Spinal cord (tissue), 10 donors: ENCODE measurements around the gene MTFR1L. TPM values are rescaled to one million over a fixed set of nuclear protein-coding genes. Genes with fewer than 3 reads are reported as not detected.
A peak's percentile ranks its signal among the peaks of the same experiment; 100 is the strongest.

Experiments
- DNase-seq, 6 donors: peaks; one replicate each; pipeline versions ENCODE4 v3.0.0 to v3.0.0-alpha.2; 2013 to 2015; ENCODE audit warnings: low spot score in 6 of 6, low read depth in 4 of 6
- H3K27ac ChIP-seq: one replicate; pipeline ENCODE4 v1.5.1; 2013; ENCODE audit warnings: low read depth, low read length, control low read depth
- H3K27me3 ChIP-seq: one replicate; pipeline ENCODE4 v1.6.1; 2013; ENCODE audit warnings: low read length; ENCODE audit not compliant: control insufficient read depth, insufficient read depth
- H3K36me3 ChIP-seq: one replicate; pipeline ENCODE4 v1.6.1; 2013; ENCODE audit warnings: low read length; ENCODE audit not compliant: control insufficient read depth, insufficient read depth
- H3K4me1 ChIP-seq: one replicate; pipeline ENCODE4 v1.6.1; 2013; ENCODE audit warnings: low read length; ENCODE audit not compliant: control insufficient read depth, insufficient read depth
- H3K4me3 ChIP-seq: one replicate; pipeline ENCODE4 v1.5.1; 2013; ENCODE audit warnings: low read depth, low read length, control low read depth
- H3K9me3 ChIP-seq: one replicate; pipeline ENCODE4 v1.6.1; 2013; ENCODE audit warnings: low read length; ENCODE audit not compliant: control insufficient read depth, insufficient read depth
- WGBS: methylation state at CpG from one replicate; pipeline ENCODE4 v1.1.5; 2013; ENCODE audit warnings: missing lambda C conversion rate; ENCODE audit not compliant: insufficient coverage; 5-methylcytosine and 5-hydroxymethylcytosine counted together
- polyA plus RNA-seq, 2 donors: library from polyadenylated mRNA; unstranded; fragments of 120-200 nt; gene quantifications; one replicate each; pipeline ENCODE4 v1.2.1, GENCODE V29; 2013; ENCODE audit not compliant: insufficient read length in 2 of 2
- total RNA-seq, 2 donors: library from RNA; depleted of rRNA in 1 of 2; stranded (reverse); fragments of 120-200 nt in 1 of 2; fragments of >200 nt in 1 of 2; gene quantifications; one replicate each; pipeline versions ENCODE4 v1.2.3 to v1.2.4, GENCODE V29; 2013 to 2014
- donor health status: healthy.

The MTFR1L gene
- total and polyA plus RNA-seq, 4 donors: 48.6 to 132 (median 99.7) TPM

DNA sequence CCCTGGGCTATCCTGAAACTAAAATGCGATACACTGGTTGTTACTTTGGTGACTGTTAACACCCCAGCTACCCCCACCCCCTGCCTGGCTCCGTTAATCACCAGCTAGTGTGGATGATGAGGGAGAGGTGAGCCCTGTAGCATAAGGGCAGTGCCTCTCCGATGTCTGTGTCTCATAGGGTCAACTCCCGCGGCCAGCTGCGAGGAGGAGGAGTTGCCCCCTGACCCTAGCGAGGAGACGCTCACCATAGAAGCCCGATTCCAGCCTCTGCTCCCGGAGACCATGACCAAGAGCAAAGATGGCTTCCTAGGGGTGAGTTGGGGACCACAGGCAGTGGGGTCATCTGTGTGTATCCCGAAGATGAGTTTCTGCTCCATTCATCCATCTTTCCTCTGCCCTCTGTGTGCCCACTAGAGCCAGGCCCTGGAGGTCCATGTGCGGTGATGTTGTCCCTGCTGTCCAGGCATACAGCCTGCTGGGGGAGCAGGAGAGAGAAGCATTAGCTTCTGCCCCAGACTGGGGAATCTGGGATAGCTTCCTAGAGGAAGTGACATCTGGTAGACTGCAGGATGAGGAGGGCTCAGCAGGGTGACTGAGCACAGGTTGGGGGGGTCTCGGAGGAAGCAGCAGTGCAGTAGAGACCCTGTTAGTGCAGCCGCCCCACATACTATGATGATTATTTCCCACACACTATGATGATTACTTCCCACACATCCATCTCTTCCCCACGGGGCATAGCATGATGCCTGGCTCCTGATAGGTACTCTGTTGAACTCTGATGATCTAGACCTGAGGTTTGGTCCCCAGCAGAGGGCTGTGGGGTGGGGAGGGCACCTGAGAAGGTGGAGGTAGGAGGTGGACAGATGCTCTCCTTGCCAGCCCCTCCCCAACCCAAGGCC lies 14.5 kb upstream of the MTFR1L start:
- H3K36me3 ChIP-seq: peaks cover 54% of the 10 kb centered on the region

DNA sequence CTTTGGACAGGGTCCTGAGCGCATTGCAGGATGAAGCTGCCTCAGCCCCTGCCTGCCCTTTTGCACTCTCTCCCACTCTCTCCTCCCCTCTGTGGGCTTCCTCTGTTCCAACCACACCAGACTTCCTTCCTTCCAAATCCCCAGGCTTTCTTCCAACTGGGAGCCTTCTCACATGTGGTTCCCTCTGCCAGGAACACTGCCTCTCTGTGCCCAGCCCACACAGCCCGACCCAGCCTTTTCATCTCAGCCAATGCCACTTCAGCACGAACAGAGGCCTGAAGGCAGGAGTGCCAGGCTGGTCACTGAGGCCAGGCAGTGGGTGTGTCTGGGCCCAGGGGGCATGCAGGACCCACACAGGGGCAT lies 13.9 kb upstream of the MTFR1L start:
- Histone ChIP-seq H3K4me3 (no peak overlapping the region), H3K4me1 (peaks cover 50% of the 10 kb centered on the region), H3K27ac (peak overlapping the region; percentile 60), H3K9me3 (no peaks in the 10 kb centered on the region), H3K36me3 (peaks cover 60% of the 10 kb centered on the region), H3K27me3 (no peaks in the 10 kb centered on the region)
- DNase-seq: peak in 1 of 6 donors; percentile 88
- 53% methylated on average over 3 of the region's 3 CpGs for WGBS

More for the DNA sequence above, 14.5 kb upstream of the MTFR1L start:
- Histone ChIP-seq H3K27ac (peak overlapping the region; percentile 60), H3K4me3 (no peak overlapping the region), H3K4me1 (peaks cover 49% of the 10 kb centered on the region), H3K9me3 (no peaks in the 10 kb centered on the region), H3K27me3 (no peaks in the 10 kb centered on the region)
- 53% methylated on average over 8 of the region's 15 CpGs for WGBS
- DNase-seq: no peak

DNA sequence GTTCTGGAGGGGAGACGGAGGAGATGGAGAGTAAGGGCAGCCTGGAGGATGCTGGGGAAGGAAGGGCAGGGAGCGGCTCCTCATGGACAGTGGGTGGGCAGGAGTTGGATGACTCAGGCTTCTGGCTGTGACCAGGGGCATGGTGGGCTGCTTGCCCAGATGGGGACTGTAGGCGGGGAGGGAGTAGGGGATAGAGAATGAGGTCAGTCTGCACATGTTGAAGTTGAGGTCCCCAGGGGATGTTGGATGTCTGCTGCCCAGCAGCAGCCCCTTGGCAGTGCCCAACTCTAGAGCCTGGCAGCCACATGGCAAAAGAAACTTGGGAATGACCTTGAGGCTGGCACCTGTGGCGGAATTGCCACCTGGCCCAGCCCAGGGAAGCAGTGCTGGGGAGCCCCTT lies 13.3 kb upstream of the MTFR1L start:
- no peaks in the 10 kb centered on the region for H3K27me3 ChIP-seq
- peak overlapping the region; percentile 60 for H3K27ac ChIP-seq
- H3K9me3 ChIP-seq: no peaks in the 10 kb centered on the region
- WGBS: 78% methylated on average over 4 of the region's 4 CpGs
- H3K36me3 ChIP-seq: peaks cover 66% of the 10 kb centered on the region
- H3K4me1 ChIP-seq: peaks cover 50% of the 10 kb centered on the region
- peak in 1 of 6 donors; percentile 71 for DNase-seq
- H3K4me3 ChIP-seq: no peak overlapping the region

DNA sequence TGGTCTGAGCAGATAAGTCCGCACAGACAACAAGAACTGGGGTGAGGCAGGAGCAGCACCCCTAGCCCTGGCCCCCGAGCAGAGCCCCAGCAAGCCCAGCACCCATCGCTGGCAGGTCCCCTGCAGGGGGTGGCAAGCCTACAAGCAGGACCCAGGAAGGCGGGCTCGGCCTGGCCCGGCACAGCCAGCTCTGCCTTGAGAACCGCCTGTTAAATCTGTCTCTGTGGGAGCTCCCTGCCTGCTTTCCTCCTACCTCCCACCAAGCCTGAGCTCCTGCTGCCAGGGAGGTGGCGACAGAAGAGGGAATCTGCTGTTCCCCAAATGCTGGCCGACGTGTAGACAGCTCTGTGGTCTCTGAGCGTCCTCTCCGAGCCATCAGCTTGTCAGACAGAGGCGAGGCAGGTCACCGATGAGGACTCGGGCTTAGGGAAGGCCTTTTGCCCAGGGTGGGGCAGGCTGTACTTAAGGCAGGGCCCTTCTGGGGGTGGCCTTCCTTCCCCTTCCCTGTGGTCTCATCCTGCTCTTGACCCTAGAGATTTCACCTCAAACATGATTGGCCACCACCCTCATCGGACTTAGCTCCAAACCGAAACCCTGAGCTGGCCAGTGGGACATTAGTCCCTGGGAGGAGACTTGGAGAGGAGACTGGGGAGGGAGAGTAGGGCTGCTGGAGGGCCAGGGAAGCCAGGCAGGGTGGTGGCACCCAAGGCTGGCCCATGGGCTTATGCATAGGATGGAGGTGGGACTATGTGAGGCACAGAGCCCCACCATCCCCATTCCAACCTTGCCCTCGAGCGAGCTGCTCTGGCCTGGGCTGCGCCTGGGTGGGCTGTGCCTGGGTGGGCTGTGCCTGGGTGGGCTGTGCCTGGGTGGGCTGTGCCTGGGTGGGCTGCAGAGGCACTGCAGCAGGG lies 12.0 kb upstream of the MTFR1L start:
- Histone ChIP-seq H3K27me3 (no peaks in the 10 kb centered on the region), H3K36me3 (peaks cover 79% of the 10 kb centered on the region), H3K4me3 (no peak overlapping the region), H3K27ac (no peak overlapping the region), H3K4me1 (peaks cover 44% of the 10 kb centered on the region), H3K9me3 (no peaks in the 10 kb centered on the region)
- 88% methylated on average over 17 of the region's 20 CpGs for WGBS
- DNase-seq: no peak

DNA sequence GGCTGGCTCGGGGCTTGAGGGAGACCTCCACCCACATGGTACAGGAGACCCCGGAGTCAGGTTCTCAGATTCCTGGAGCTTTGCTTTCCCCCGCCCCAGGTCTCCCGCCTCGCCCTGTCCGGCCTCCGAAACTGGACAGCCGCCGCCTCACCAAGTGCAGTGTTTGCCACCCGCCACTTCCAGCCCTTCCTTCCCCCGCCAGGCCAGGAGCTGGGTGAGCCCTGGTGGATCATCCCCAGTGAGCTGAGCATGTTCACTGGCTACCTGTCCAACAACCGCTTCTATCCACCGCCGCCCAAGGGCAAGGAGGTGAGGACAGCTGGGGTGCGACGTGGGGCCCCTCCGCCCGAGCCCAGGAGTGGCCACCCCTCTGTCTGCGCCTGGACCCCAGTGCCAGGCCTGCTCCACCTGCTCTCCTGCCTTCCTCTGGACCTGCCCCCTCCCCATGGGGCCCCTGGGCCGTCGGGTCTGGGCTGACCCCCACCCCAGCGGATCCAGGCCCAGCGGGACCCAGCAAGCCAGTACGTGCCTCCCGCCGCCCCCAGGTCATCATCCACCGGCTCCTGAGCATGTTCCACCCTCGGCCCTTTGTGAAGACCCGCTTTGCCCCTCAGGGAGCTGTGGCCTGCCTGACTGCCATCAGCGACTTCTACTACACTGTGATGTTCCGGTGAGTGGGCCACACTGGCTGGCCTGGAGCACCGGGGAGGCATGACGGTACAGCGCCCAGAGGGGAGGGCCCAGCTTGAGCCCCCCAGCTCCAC lies 11.1 kb upstream of the MTFR1L start:
- Histone ChIP-seq H3K4me1 (peaks cover 44% of the 10 kb centered on the region), H3K9me3 (no peaks in the 10 kb centered on the region), H3K36me3 (peaks cover 82% of the 10 kb centered on the region), H3K27ac (no peak overlapping the region), H3K27me3 (no peaks in the 10 kb centered on the region), H3K4me3 (no peak overlapping the region)
- DNase-seq: no peak
- 90% methylated on average over 34 of the region's 34 CpGs for WGBS

DNA sequence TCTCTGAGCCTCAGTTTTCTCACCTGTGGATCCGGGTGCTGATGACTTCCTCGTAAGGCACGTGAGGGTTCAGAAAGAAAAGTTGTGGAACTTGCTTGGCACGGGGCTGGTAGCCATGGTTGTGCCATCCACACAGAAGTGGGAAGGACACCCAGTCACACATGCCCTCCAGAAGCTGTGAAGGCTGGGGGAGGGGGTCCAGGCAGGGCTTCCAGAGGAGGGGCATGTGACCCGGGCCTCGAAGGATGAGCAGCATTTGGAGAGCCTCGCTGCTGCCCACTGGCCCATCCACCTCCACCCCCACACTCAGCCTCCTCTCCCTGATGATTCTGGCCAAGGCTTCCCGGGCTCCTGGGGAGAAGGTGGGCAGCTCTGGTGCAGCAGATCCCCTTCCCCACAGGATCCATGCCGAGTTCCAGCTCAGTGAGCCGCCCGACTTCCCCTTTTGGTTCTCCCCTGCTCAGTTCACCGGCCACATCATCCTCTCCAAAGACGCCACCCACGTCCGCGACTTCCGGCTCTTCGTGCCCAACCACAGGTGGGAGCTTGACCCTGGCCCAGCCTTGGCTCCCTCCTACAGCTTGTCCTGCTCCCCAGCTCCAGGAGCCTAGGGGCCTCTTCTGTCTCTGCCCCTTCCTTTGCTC lies 10.3 kb upstream of the MTFR1L start:
- DNase-seq: no peak
- H3K4me3 ChIP-seq: no peak overlapping the region
- no peaks in the 10 kb centered on the region for H3K27me3 ChIP-seq
- H3K4me1 ChIP-seq: peaks cover 40% of the 10 kb centered on the region
- peaks cover 90% of the 10 kb centered on the region for H3K36me3 ChIP-seq
- no peak overlapping the region for H3K27ac ChIP-seq
- WGBS: 80% methylated on average over 12 of the region's 18 CpGs
- H3K9me3 ChIP-seq: no peaks in the 10 kb centered on the region

DNA sequence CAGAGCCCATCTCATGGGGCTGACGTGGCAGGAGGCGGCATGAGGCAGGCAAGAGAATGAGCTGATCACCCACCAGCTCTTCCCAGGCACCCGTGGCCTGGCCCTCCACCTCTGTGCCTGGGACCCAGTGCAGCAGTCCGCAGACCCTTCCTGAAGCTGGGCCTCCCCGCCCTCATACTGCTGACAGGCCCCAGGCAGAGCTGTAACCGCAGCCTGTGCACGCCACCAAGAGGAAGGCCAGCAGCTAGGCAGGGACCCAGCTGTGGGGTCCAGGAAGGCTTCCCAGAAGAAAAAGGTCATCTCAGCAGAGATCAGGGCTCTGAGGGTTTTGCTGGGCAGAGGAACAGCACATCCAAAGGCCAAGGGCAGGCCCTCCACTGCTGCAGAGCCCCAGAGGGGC lies 9.8 kb upstream of the MTFR1L start:
- peaks cover 94% of the 10 kb centered on the region for H3K36me3 ChIP-seq

DNA sequence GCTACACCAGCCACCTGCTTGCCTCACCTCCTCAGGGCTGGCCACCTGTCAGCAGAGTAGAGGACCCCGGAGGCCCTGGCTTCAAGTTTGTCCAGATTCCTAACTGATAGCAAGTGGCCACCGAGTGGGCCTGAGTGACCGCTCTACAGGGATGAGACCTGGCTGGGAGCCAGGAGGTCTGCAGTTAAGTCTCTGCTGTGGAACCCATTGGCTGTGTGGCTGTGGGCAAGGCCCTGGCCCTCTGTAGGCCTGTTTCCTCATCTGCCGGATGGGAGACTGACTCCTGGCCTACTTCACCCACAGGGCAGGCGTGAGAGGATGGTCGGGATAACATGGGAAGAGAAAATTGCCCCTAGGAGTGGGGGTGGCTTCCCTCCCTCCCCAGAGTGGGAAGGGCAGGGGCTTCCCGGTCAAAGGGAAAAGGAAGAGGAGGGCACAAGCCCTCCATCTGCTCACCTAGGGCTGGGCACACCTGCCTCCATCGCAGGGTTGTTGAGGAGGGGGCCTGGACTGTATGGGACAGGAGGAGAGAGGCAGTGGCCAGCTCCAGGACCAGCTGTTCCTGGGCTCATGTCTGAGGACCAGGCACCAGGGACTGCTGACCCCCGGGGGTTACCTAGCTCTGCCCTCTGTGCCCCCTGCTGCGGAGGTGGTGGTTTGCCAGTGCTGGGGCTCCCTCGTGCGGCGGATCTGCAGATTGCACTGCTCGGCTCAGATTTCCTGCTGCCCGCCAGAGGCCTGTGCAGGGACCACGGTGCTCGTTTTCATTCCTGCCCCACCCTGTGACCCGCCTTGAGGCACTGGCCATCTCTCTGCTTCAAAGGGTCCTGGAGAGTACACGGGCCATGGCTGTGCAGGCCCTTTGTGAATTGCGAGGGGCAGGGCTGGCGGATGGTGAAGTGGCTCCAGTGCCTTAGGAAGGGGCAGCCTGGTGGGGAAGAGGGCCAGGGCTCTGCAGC lies 9.1 kb upstream of the MTFR1L start:
- no peaks in the 10 kb centered on the region for H3K9me3 ChIP-seq
- DNase-seq: peak in 2 of 6 donors; percentile 77 to 82
- peaks cover 94% of the 10 kb centered on the region for H3K36me3 ChIP-seq
- 30% methylated on average over 17 of the region's 21 CpGs for WGBS
- H3K27me3 ChIP-seq: no peaks in the 10 kb centered on the region
- no peak overlapping the region for H3K4me3 ChIP-seq
- peaks cover 31% of the 10 kb centered on the region for H3K4me1 ChIP-seq
- H3K27ac ChIP-seq: no peak overlapping the region

More for the DNA sequence above, 9.8 kb upstream of the MTFR1L start:
- WGBS: 85% methylated on average over 7 of the region's 7 CpGs
- Histone ChIP-seq H3K27ac (no peak overlapping the region), H3K27me3 (no peaks in the 10 kb centered on the region), H3K4me3 (no peak overlapping the region), H3K9me3 (no peaks in the 10 kb centered on the region), H3K4me1 (peaks cover 38% of the 10 kb centered on the region)
- DNase-seq: no peak
